Stimulated activated naive CD8-positive, alpha-beta T cell treated with anti-CD3 and anti-CD28 coated beads, Interleukin-15, Interleukin-2, amounts not matched to agents 100 U/mL and 50 U/mL, for 24 hours (primary cell): ENCODE measurements around the gene SVIL.
A peak's percentile ranks its signal among the peaks of the same experiment; 100 is the strongest.

ENCODE experiments used
- ATAC-seq: fragments of 150-1000 bp; cut with Tn5 transposase; one replicate; pipeline ENCODE4 v1.10.0; 2021
- DNase-seq: peaks from one replicate; pipeline ENCODE4 v3.0.0; 2021

The SVIL gene

GRCh38 chr10:29634764-29635625 lies at the start of gene SVIL:
Gene SVIL, minus strand, starts transcription at chr10:29634971. Its CDS starts 79,913 bp downstream, at chr10:29555058.
- ATAC-seq (no peak), DNase-seq (no peak)

- DNase-seq (peak; percentile 43), ATAC-seq (peak; percentile 88)
Measured at GRCh38 chr10:29681676-29682448, 47.1 kb upstream of the SVIL start.

GRCh38 chr10:29680091-29680490 lies 45.3 kb upstream of the SVIL start:
- ATAC-seq (no peak), DNase-seq (no peak)

- no peak for ATAC-seq
- no peak for DNase-seq
Measured at GRCh38 chr10:29676732-29677131, 42.0 kb upstream of the SVIL start.

- ATAC-seq (no peak), DNase-seq (no peak)
Measured at GRCh38 chr10:29675984-29676383, 41.2 kb upstream of the SVIL start.

GRCh38 chr10:29671968-29672367 lies 37.2 kb upstream of the SVIL start:
- no peak for DNase-seq
- no peak for ATAC-seq

GRCh38 chr10:29671228-29671780 lies 36.5 kb upstream of the SVIL start:
- DNase-seq (no peak), ATAC-seq (no peak)

- ATAC-seq (no peak), DNase-seq (no peak)
Measured at GRCh38 chr10:29670761-29671160, 36.0 kb upstream of the SVIL start.

- DNase-seq = no peak
- no peak for ATAC-seq
Measured at GRCh38 chr10:29669149-29669548, 34.4 kb upstream of the SVIL start.

GRCh38 chr10:29668628-29669027 lies 33.9 kb upstream of the SVIL start:
- no peak for DNase-seq
- ATAC-seq = no peak

GRCh38 chr10:29667191-29667590 lies 32.4 kb upstream of the SVIL start:
- ATAC-seq (no peak), DNase-seq (no peak)

GRCh38 chr10:29666201-29666600 lies 31.4 kb upstream of the SVIL start:
- no peak for DNase-seq

GRCh38 chr10:29663718-29664117 lies 28.9 kb upstream of the SVIL start:
- DNase-seq (no peak), ATAC-seq (no peak)

More at GRCh38 chr10:29666201-29666600, 31.4 kb upstream of the SVIL start:
- no peak for ATAC-seq

- DNase-seq = peak; percentile 62
Measured at GRCh38 chr10:29658984-29659965, 24.5 kb upstream of the SVIL start.

GRCh38 chr10:29657719-29658274 lies 23.0 kb upstream of the SVIL start:
- DNase-seq (no peak), ATAC-seq (no peak)

More at GRCh38 chr10:29658984-29659965, 24.5 kb upstream of the SVIL start:
- ATAC-seq = peak; percentile 99

- ATAC-seq (no peak), DNase-seq (no peak)
Measured at GRCh38 chr10:29656451-29656992, 21.8 kb upstream of the SVIL start.

GRCh38 chr10:29652192-29652591 lies 17.4 kb upstream of the SVIL start:
- ATAC-seq = no peak

GRCh38 chr10:29651767-29652166 lies 17.0 kb upstream of the SVIL start:
- ATAC-seq = no peak
- no peak for DNase-seq

More at GRCh38 chr10:29652192-29652591, 17.4 kb upstream of the SVIL start:
- DNase-seq = no peak

GRCh38 chr10:29650552-29650944 lies 15.8 kb upstream of the SVIL start:
- DNase-seq (no peak), ATAC-seq (no peak)

- DNase-seq = no peak
- ATAC-seq = no peak
Measured at GRCh38 chr10:29649561-29650551, 15.1 kb upstream of the SVIL start.
